Measurements from ENCODE around the gene FMNL2. TPM values are rescaled to one million over a fixed set of nuclear protein-coding genes. Genes with fewer than 3 reads are reported as not detected.

Gene FMNL2
- total RNA-seq, 1 donor from 2014 or later = 108 TPM

- H3K27ac Mint-ChIP-seq = no peak overlapping the region
- no peak for DNase-seq (ENCODE audit: low spot score, unreplicated experiment)
- no peaks in the 10 kb centered on the region for H3K27me3 Mint-ChIP-seq
- H3K4me3 Mint-ChIP-seq (ENCODE audit: low read depth) = no peak overlapping the region
- no peaks in the 10 kb centered on the region for H3K9me3 Mint-ChIP-seq (ENCODE audit: low read depth)
- TF ChIP-seq, protein P1, sequence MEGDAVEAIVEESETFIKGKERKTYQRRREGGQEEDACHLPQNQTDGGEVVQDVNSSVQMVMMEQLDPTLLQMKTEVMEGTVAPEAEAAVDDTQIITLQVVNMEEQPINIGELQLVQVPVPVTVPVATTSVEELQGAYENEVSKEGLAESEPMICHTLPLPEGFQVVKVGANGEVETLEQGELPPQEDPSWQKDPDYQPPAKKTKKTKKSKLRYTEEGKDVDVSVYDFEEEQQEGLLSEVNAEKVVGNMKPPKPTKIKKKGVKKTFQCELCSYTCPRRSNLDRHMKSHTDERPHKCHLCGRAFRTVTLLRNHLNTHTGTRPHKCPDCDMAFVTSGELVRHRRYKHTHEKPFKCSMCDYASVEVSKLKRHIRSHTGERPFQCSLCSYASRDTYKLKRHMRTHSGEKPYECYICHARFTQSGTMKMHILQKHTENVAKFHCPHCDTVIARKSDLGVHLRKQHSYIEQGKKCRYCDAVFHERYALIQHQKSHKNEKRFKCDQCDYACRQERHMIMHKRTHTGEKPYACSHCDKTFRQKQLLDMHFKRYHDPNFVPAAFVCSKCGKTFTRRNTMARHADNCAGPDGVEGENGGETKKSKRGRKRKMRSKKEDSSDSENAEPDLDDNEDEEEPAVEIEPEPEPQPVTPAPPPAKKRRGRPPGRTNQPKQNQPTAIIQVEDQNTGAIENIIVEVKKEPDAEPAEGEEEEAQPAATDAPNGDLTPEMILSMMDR (IDR thresholded peaks at IDR 0.05; ENCODE audit: unreplicated experiment) = no peak
- H3K36me3 Mint-ChIP-seq (ENCODE audit: insufficient read depth) = no peaks in the 10 kb centered on the region
- H3K4me1 Mint-ChIP-seq (ENCODE audit: low read depth) = peaks cover 39% of the 10 kb centered on the region
Measured at GRCh38 chr2:152423684-152424083, 88.7 kb downstream of the FMNL2 start.

GRCh38 chr2:152425765-152426727, 91.1 kb downstream of the FMNL2 start:
- DNase-seq (ENCODE audit: low spot score, unreplicated experiment) = no peak
- peak overlapping the region; percentile 4 for H3K27ac Mint-ChIP-seq
- TF ChIP-seq, protein P1 (IDR thresholded peaks at IDR 0.05; ENCODE audit: unreplicated experiment) = no peak
- H3K4me3 Mint-ChIP-seq (ENCODE audit: low read depth) = no peak overlapping the region
- H3K27me3 Mint-ChIP-seq = no peaks in the 10 kb centered on the region
- H3K36me3 Mint-ChIP-seq (ENCODE audit: insufficient read depth) = no peaks in the 10 kb centered on the region
- H3K4me1 Mint-ChIP-seq (ENCODE audit: low read depth) = peaks cover 27% of the 10 kb centered on the region
- H3K9me3 Mint-ChIP-seq (ENCODE audit: low read depth) = no peaks in the 10 kb centered on the region

- no peak for DNase-seq (ENCODE audit: low spot score, unreplicated experiment)
- Mint-ChIP-seq H3K27me3 (no peaks in the 10 kb centered on the region), H3K36me3 (ENCODE audit: insufficient read depth) (no peaks in the 10 kb centered on the region), H3K4me1 (ENCODE audit: low read depth) (peaks cover 20% of the 10 kb centered on the region), H3K9me3 (ENCODE audit: low read depth) (no peaks in the 10 kb centered on the region), H3K4me3 (ENCODE audit: low read depth) (no peak overlapping the region), H3K27ac (no peak overlapping the region)
- TF ChIP-seq, protein P1 (IDR thresholded peaks at IDR 0.05; ENCODE audit: unreplicated experiment) = no peak
Measured at GRCh38 chr2:152426801-152427200, 91.8 kb downstream of the FMNL2 start.

- H3K9me3 Mint-ChIP-seq (ENCODE audit: low read depth) = no peaks in the 10 kb centered on the region
- H3K4me1 Mint-ChIP-seq (ENCODE audit: low read depth) = peaks cover 30% of the 10 kb centered on the region
- no peak overlapping the region for H3K4me3 Mint-ChIP-seq (ENCODE audit: low read depth)
- DNase-seq (ENCODE audit: low spot score, unreplicated experiment) = no peak
- H3K36me3 Mint-ChIP-seq (ENCODE audit: insufficient read depth) = no peaks in the 10 kb centered on the region
- H3K27me3 Mint-ChIP-seq = no peaks in the 10 kb centered on the region
- no peak overlapping the region for H3K27ac Mint-ChIP-seq
- TF ChIP-seq, protein P1 (IDR thresholded peaks at IDR 0.05; ENCODE audit: unreplicated experiment) = no peak
Measured at GRCh38 chr2:152427902-152428301, 92.9 kb downstream of the FMNL2 start.

GRCh38 chr2:152428800-152429582, 94.0 kb downstream of the FMNL2 start:
- no peaks in the 10 kb centered on the region for H3K9me3 Mint-ChIP-seq (ENCODE audit: low read depth)
- no peaks in the 10 kb centered on the region for H3K27me3 Mint-ChIP-seq
- no peak for DNase-seq (ENCODE audit: low spot score, unreplicated experiment)
- no peak overlapping the region for H3K4me3 Mint-ChIP-seq (ENCODE audit: low read depth)
- H3K27ac Mint-ChIP-seq = no peak overlapping the region
- TF ChIP-seq, protein P1 (IDR thresholded peaks at IDR 0.05; ENCODE audit: unreplicated experiment) = no peak
- H3K36me3 Mint-ChIP-seq (ENCODE audit: insufficient read depth) = no peaks in the 10 kb centered on the region
- peaks cover 35% of the 10 kb centered on the region for H3K4me1 Mint-ChIP-seq (ENCODE audit: low read depth)
